Measurements from ENCODE around the gene MESP2. TPM values are rescaled to one million over a fixed set of nuclear protein-coding genes. Genes with fewer than 3 reads are reported as not detected.

Gene MESP2
- total and polyA plus RNA-seq, 2 of the 13 experiments (the other 11 are each of a cell fraction or from before 2014, with no cell fraction given), result not detected

DNA sequence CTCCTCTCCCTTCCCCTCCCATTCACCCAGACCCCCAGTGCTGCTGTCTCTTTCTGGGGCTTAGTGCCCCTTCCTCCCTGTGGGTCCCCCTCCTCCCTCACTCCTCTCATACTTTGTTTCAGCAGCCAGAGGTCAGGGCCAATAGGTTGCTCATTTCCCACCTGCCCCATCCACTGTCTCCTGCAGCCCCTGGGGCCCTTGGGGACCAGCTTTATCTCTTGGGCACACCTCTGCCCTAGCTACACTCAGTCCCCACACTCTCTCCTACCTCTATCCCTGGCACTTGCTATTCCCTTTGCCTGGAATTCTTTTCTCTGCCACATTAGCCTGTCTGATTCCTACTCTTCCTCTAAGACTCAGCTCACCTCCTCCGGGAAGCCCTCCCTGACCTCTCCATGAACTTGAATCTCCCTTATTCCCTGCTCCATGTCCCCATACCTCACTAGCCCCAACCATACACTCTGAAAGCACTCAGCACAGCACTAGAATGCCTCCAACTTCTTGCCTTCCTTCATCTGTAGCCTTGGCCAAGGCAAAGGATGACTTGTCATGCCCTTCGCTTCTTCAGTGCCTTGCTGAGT is 23.9 kb downstream of the MESP2 start:
- ChIA-PET CTCF (ENCODE audit: low intra/inter-chr PET ratio, low total read pairs) (no interaction called here), POLR2A (interaction anchor here (2.0 kb wide), 1 partner anchor 12 kb away, joined by 5 read pairs; no protein-coding TSS in a partner anchor)
- DNase-seq (ENCODE audit: low spot score), result no peak
- no peaks in the 10 kb centered on the region for H3K79me2 ChIP-seq (ENCODE audit: insufficient read depth, low read length)
- no peaks in the 10 kb centered on the region for H3K9me3 ChIP-seq (ENCODE audit: low read length)
- FAIRE-seq, result no peak
- H3K4me2 ChIP-seq (ENCODE audit: low read depth, low read length), result no peak overlapping the region
- H3K9ac ChIP-seq (ENCODE audit: insufficient read depth, low read depth, low read length), result no peak overlapping the region
- peaks cover 51 to 78% of the 10 kb centered on the region in 2 experiments for H3K36me3 ChIP-seq (replicated peaks in 1 of 2; ENCODE audit: control insufficient read depth in 1 of 2, insufficient read depth in 2 of 2, low read length in 2 of 2)
- BruUV-seq (replicated peaks), result TSS peak; percentile 37
- no peaks in the 10 kb centered on the region for H3K27me3 ChIP-seq (ENCODE audit: control insufficient read depth in 1 of 2, insufficient read depth in 2 of 2, low read length in 2 of 2)
- 94% methylated on average over 2 of the region's 2 CpGs for WGBS (ENCODE audit: low lambda C conversion rate)
- no peaks in the 10 kb centered on the region for H4K20me1 ChIP-seq (ENCODE audit: insufficient read depth, low read length)
- ATAC-seq, result no peak
- H3K4me3 ChIP-seq (replicated peaks in 1 of 3; ENCODE audit: insufficient read depth in 1 of 3, low read depth in 2 of 3, low read length in 3 of 3), result no peak overlapping the region
- H3K27ac ChIP-seq (ENCODE audit: extremely low read length, insufficient read depth, low read length), result no peak overlapping the region
- H3K4me1 ChIP-seq (ENCODE audit: insufficient read depth, low read length), result peaks cover 21% of the 10 kb centered on the region
- in situ Hi-C loops (cut with HindIII; ENCODE audit: extremely low pct_ligation_motif_present, low pct_unique_long_range_greater_than_20kb), result no loop called here
- intact Hi-C loops (cut with micrococcal nuclease; ENCODE audit: unreplicated experiment), result no loop called here
- no peak overlapping the region for H2AFZ ChIP-seq (ENCODE audit: low read length)
- TF ChIP-seq SCMH1 (CRISPR knock-in tag; IDR thresholded peaks at IDR 0.05; ENCODE audit: borderline replicate concordance), result no peak
- TF ChIP-seq, protein P1, sequence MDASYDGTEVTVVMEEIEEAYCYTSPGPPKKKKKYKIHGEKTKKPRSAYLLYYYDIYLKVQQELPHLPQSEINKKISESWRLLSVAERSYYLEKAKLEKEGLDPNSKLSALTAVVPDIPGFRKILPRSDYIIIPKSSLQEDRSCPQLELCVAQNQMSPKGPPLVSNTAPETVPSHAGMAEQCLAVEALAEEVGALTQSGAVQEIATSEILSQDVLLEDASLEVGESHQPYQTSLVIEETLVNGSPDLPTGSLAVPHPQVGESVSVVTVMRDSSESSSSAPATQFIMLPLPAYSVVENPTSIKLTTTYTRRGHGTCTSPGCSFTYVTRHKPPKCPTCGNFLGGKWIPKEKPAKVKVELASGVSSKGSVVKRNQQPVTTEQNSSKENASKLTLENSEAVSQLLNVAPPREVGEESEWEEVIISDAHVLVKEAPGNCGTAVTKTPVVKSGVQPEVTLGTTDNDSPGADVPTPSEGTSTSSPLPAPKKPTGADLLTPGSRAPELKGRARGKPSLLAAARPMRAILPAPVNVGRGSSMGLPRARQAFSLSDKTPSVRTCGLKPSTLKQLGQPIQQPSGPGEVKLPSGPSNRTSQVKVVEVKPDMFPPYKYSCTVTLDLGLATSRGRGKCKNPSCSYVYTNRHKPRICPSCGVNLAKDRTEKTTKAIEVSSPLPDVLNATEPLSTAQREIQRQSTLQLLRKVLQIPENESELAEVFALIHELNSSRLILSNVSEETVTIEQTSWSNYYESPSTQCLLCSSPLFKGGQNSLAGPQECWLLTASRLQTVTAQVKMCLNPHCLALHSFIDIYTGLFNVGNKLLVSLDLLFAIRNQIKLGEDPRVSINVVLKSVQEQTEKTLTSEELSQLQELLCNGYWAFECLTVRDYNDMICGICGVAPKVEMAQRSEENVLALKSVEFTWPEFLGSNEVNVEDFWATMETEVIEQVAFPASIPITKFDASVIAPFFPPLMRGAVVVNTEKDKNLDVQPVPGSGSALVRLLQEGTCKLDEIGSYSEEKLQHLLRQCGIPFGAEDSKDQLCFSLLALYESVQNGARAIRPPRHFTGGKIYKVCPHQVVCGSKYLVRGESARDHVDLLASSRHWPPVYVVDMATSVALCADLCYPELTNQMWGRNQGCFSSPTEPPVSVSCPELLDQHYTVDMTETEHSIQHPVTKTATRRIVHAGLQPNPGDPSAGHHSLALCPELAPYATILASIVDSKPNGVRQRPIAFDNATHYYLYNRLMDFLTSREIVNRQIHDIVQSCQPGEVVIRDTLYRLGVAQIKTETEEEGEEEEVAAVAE (CRISPR knock-in tag; IDR thresholded peaks at IDR 0.05; ENCODE audit: borderline replicate concordance), result no peak
- TF ChIP-seq ZFP36 (IDR thresholded peaks at IDR 0.05; ENCODE audit: borderline replicate concordance, low read depth, low read length, partially characterized antibody), result peak; percentile 16
- no peak for TF ChIP-seq ZNF225 (CRISPR knock-in tag; IDR thresholded peaks at IDR 0.05)
- TF ChIP-seq, protein P2, sequence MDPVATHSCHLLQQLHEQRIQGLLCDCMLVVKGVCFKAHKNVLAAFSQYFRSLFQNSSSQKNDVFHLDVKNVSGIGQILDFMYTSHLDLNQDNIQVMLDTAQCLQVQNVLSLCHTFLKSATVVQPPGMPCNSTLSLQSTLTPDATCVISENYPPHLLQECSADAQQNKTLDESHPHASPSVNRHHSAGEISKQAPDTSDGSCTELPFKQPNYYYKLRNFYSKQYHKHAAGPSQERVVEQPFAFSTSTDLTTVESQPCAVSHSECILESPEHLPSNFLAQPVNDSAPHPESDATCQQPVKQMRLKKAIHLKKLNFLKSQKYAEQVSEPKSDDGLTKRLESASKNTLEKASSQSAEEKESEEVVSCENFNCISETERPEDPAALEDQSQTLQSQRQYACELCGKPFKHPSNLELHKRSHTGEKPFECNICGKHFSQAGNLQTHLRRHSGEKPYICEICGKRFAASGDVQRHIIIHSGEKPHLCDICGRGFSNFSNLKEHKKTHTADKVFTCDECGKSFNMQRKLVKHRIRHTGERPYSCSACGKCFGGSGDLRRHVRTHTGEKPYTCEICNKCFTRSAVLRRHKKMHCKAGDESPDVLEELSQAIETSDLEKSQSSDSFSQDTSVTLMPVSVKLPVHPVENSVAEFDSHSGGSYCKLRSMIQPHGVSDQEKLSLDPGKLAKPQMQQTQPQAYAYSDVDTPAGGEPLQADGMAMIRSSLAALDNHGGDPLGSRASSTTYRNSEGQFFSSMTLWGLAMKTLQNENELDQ (CRISPR knock-in tag; IDR thresholded peaks at IDR 0.05; ENCODE audit: borderline replicate concordance), result no peak
- 0 out of 2 replicates have a peak, but pooled peaks have one; percentile 23 for TF ChIP-seq RBFOX2 (IDR thresholded peaks at IDR 0.05; ENCODE audit: low read depth, low read length)
- TF ChIP-seq, protein P3, sequence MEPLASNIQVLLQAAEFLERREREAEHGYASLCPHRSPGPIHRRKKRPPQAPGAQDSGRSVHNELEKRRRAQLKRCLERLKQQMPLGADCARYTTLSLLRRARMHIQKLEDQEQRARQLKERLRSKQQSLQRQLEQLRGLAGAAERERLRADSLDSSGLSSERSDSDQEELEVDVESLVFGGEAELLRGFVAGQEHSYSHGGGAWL (CRISPR knock-in tag; IDR thresholded peaks at IDR 0.05), result no peak
- TF ChIP-seq, protein P4, sequence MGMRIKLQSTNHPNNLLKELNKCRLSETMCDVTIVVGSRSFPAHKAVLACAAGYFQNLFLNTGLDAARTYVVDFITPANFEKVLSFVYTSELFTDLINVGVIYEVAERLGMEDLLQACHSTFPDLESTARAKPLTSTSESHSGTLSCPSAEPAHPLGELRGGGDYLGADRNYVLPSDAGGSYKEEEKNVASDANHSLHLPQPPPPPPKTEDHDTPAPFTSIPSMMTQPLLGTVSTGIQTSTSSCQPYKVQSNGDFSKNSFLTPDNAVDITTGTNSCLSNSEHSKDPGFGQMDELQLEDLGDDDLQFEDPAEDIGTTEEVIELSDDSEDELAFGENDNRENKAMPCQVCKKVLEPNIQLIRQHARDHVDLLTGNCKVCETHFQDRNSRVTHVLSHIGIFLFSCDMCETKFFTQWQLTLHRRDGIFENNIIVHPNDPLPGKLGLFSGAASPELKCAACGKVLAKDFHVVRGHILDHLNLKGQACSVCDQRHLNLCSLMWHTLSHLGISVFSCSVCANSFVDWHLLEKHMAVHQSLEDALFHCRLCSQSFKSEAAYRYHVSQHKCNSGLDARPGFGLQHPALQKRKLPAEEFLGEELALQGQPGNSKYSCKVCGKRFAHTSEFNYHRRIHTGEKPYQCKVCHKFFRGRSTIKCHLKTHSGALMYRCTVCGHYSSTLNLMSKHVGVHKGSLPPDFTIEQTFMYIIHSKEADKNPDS (CRISPR knock-in tag; IDR thresholded peaks at IDR 0.05), result no peak
- no peak for TF ChIP-seq ZKSCAN1 (IDR thresholded peaks at IDR 0.05; ENCODE audit: low read length)
- peak; percentile 90 for TF ChIP-seq RBM22 (optimal IDR thresholded peaks at IDR 0.05; ENCODE audit: low read length)
- no peak for TF ChIP-seq PPARG (CRISPR knock-in tag; conservative IDR thresholded peaks at IDR 0.05)
- TF ChIP-seq, protein P5, sequence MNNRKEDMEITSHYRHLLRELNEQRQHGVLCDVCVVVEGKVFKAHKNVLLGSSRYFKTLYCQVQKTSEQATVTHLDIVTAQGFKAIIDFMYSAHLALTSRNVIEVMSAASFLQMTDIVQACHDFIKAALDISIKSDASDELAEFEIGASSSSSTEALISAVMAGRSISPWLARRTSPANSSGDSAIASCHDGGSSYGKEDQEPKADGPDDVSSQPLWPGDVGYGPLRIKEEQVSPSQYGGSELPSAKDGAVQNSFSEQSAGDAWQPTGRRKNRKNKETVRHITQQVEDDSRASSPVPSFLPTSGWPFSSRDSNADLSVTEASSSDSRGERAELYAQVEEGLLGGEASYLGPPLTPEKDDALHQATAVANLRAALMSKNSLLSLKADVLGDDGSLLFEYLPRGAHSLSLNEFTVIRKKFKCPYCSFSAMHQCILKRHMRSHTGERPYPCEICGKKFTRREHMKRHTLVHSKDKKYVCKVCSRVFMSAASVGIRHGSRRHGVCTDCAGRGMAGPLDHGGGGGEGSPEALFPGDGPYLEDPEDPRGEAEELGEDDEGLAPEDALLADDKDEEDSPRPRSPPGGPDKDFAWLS (CRISPR knock-in tag; IDR thresholded peaks at IDR 0.05; ENCODE audit: borderline replicate concordance), result no peak
